Mucosa of descending colon (tissue), 3 donors: ENCODE data around the gene TUBG1. TPM values are rescaled to one million over a fixed set of nuclear protein-coding genes. Genes with fewer than 3 reads are reported as not detected.
"Not testable (repeated sequence)": the region's sequence is repeated elsewhere in the genome, so short reads cannot be mapped to it uniquely, and the experiment has no call there.

Source experiments
- ATAC-seq: fragments of 200-7000 bp; cut with Tn5 transposase; one replicate; pipeline ENCODE4 v1.9.1; 2020; ENCODE audit warnings: mild to moderate bottlenecking, moderate library complexity
- DNase-seq, 3 donors: peaks; one replicate each; pipeline ENCODE4 v3.0.0-alpha.2; 2020
- H3K36me3 ChIP-seq: fragments of 200-600 bp; one replicate; pipeline ENCODE4 v1.8.0; 2021; ENCODE audit warnings: low read depth, mild to moderate bottlenecking
- H3K4me1 ChIP-seq: fragments of 200-600 bp; one replicate; pipeline ENCODE4 v1.8.0; 2021; ENCODE audit warnings: low read depth, mild to moderate bottlenecking
- H3K4me3 ChIP-seq: fragments of 200-600 bp; one replicate; pipeline ENCODE4 v1.8.0; 2021; ENCODE audit warnings: mild to moderate bottlenecking
- H3K9me3 ChIP-seq: fragments of 200-600 bp; one replicate; pipeline ENCODE4 v1.8.0; 2021; ENCODE audit warnings: mild to moderate bottlenecking
- intact Hi-C, 2 donors: fragments of 100-400 bp; cut with DNase I in 1 of 2; cut with micrococcal nuclease in 1 of 2; formaldehyde crosslinking; loops; one replicate each; pipeline versions ENCODE4 v1.11.0 to v1.11.1; 2022; cut with DNase I, micrococcal nuclease
- total RNA-seq, 3 donors: library from RNA; stranded (reverse); fragmentation: NEBNext Ultra II Directional in 2 of 3; extraction: Animal tissue kit (Norgen Biotek cat#: 25700) in 2 of 3; gene quantifications; one replicate each; pipeline versions ENCODE4 v1.2.1 to v1.2.4, GENCODE V29; 2021 to 2023
- TF ChIP-seq, protein P1 (sequence below): fragments of 200-600 bp; IDR thresholded peaks from one replicate; pipeline ENCODE4 v1.8.0; 2022; ENCODE audit warnings: antibody characterized with exemption, mild to moderate bottlenecking
- donor health status: DM: no; HTN: no; CAD: no; lungs with moderate emphysema.
- donor health status: DM: no; HTN: no; CAD: no.
- donor health status: DM: no; HTN: yes; CAD: no.

The TUBG1 gene
- total RNA-seq, 3 donors from 2014 or later = 17.2 to 42.6 (median 40.9) TPM

DNA sequence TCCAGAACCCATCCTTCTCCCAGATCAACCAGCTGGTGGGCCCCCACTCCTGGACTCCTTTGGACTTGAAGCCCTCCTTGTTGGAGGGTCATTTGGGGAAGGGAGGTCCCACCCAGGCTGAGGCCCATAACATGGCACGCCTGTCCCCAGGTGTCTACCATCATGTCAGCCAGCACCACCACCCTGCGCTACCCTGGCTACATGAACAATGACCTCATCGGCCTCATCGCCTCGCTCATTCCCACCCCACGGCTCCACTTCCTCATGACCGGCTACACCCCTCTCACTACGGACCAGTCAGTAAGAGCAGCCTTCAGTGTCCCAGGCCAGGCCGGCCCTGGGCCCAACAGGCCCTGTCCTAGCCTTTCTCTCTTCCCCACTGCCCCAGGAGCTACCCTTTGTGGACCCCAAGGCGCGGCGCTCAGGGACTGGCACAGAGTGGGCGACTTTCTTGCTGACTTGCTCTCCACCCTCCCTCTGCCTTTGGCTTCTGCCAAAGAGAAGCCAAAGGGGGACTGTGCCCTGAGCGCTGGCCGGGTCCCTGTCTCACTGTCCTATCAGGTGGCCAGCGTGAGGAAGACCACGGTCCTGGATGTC, 4.3 kb downstream of the TUBG1 start:
- TF ChIP-seq, protein P1, sequence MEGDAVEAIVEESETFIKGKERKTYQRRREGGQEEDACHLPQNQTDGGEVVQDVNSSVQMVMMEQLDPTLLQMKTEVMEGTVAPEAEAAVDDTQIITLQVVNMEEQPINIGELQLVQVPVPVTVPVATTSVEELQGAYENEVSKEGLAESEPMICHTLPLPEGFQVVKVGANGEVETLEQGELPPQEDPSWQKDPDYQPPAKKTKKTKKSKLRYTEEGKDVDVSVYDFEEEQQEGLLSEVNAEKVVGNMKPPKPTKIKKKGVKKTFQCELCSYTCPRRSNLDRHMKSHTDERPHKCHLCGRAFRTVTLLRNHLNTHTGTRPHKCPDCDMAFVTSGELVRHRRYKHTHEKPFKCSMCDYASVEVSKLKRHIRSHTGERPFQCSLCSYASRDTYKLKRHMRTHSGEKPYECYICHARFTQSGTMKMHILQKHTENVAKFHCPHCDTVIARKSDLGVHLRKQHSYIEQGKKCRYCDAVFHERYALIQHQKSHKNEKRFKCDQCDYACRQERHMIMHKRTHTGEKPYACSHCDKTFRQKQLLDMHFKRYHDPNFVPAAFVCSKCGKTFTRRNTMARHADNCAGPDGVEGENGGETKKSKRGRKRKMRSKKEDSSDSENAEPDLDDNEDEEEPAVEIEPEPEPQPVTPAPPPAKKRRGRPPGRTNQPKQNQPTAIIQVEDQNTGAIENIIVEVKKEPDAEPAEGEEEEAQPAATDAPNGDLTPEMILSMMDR = no peak
- ATAC-seq (no peak), DNase-seq (no peak)
- Histone ChIP-seq H3K36me3 (peaks cover 8% of the 10 kb centered on the region), H3K9me3 (no peaks in the 10 kb centered on the region), H3K4me3 (no peak overlapping the region), H3K4me1 (peaks cover 3% of the 10 kb centered on the region)
- intact Hi-C loops = no loop called here

DNA sequence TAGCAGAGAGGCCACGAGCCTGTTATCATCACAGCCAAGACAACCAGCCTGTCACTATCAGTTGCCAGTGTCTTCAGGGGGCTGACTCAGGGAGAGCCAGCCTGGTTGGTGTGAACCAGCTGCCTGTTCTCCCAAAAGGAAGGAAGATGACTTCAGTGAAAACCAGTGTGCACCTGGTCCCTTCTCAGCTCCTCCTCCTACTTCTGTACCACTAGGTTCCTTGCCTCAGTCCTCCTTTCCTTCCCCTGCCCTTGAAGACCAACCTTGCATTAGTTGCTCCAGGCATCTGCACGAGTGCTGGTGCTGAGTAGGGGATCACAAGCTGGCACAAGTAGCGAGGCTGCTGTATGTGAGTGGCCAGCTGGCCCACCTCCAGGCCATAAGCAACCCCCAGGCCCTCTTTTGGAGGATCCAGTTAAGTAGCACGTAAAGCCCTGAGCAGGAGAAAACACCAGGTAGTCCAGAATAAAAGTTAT, 8.5 kb downstream of the TUBG1 start:
- intact Hi-C loops = no loop called here
- DNase-seq (no peak), ATAC-seq (no peak)
- peaks cover 5% of the 10 kb centered on the region for H3K36me3 ChIP-seq
- TF ChIP-seq, protein P1 = no peak
- H3K4me3 ChIP-seq = no peak overlapping the region
- H3K9me3 ChIP-seq = no peaks in the 10 kb centered on the region
- no peaks in the 10 kb centered on the region for H3K4me1 ChIP-seq

DNA sequence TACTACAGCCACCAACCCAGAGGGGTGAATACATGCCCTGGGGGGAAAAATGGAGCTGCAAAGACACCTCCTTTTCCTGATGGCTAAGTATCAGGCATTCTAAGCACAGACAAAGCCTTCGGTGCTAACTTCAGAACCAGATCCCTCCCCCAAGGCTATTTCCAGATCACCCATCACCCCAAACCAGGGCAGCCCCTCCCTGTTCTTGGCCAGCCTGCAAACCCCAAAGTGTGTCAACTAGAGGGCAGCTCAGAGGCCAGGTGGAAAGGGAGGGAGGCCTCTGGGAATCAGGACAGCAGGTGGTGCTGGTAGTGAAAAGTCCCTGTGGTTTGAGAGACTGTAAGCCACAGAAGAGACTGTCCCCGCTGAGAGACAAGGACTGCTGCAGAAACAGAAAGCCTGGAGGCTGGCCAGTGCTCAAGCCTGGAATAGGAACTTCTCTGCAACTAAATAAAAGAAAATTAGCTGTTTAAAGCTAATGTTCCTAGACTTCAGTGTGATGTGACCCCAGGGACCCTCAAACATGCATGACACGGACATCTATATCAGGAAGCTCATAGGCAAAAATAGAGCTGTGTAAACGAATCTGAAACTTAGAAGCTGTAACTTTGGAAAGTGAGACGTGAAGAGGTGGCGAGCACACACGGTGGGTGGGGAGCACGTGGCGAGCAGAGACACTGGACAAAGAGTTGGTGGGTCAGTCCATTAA, 9.1 kb downstream of the TUBG1 start:
- TF ChIP-seq, protein P1 = peak; percentile 13
- H3K9me3 ChIP-seq = no peaks in the 10 kb centered on the region
- H3K4me1 ChIP-seq = no peaks in the 10 kb centered on the region
- intact Hi-C loops = no loop called here
- no peak overlapping the region for H3K4me3 ChIP-seq
- ATAC-seq (peak; percentile 92), DNase-seq (peak; percentile 52 to 62 (median 54))
- H3K36me3 ChIP-seq = peaks cover 5% of the 10 kb centered on the region

DNA sequence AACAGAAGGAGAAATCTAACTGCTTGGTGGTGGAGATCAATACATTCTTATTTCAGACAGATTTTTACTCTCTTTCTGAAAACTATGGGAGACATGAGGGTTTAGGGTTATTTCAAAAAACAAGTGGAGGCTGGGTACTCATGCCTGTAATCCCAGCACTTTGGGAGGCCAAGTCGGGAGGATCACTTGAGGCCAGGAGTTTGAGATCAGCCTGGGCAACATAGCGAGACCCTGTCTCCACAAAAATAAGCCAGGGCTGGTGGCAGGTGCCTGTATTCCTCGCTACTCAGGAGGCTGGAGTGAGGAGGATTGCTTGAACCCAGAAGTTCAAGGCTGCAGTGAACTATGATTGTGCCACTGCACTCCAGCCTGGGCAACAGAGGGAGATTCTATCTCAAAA, 12.5 kb downstream of the TUBG1 start:
- DNase-seq, intact Hi-C loops, H3K9me3 ChIP-seq, H3K4me3 ChIP-seq, H3K4me1 ChIP-seq, ATAC-seq, H3K36me3 ChIP-seq: not testable (repeated sequence)

DNA sequence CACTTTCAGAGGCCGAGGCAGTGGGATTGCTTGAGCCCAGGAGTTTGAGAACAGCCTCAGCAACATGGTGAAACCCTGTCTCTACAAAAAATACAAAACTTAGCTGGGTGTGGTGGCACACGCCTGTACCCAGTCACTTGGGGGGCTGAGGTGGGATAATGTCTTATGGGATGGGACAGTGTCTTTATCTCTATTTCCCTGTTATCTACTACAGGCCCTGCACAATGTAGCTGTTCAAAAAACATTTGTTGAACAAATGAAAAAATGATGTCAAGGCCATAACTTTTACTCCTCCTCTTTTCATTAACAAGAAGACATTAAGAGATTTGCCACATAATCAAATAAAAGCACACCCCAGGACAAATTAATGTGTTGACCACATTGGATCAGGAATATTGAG, 13.8 kb downstream of the TUBG1 start:
- intact Hi-C loops = no loop called here
- TF ChIP-seq, protein P1 = no peak

More for the DNA sequence above, 13.8 kb downstream of the TUBG1 start:
- ATAC-seq (no peak), DNase-seq (no peak)
- H3K9me3 ChIP-seq = no peaks in the 10 kb centered on the region
- no peaks in the 10 kb centered on the region for H3K36me3 ChIP-seq
- H3K4me1 ChIP-seq = no peaks in the 10 kb centered on the region
- H3K4me3 ChIP-seq = no peak overlapping the region
